HepG2 (cell line): Measurements from ENCODE around the gene NUAK2. TPM values are rescaled to one million over a fixed set of nuclear protein-coding genes. Genes with fewer than 3 reads are reported as not detected.
A peak's percentile ranks its signal among the peaks of the same experiment; 100 is the strongest.

ENCODE experiments used
- ARNTL ChIP-seq: sonication (generic); formaldehyde crosslinking; IDR thresholded peaks from 2 replicates; pipeline ENCODE4 v1.4.0; 2020; ENCODE audit warnings: mild to moderate bottlenecking, missing genetic modification reagents
- DPF2 ChIP-seq: sonication (generic); formaldehyde crosslinking; IDR thresholded peaks from 2 replicates; pipeline ENCODE4 v1.4.0; 2020; ENCODE audit warnings: mild to moderate bottlenecking, low read depth, missing genetic modification reagents, borderline replicate concordance
- EED ChIP-seq: sonication (generic); formaldehyde crosslinking; IDR thresholded peaks from 2 replicates; pipeline ENCODE4 v1.5.0; 2020; ENCODE audit warnings: mild to moderate bottlenecking, missing genetic modification reagents
- ETV6 ChIP-seq: sonication (generic); formaldehyde crosslinking; conservative IDR thresholded peaks from 2 replicates; pipeline ENCODE4 v1.4.0; 2020; ENCODE audit warnings: missing genetic modification reagents
- HDAC1 ChIP-seq: sonication (generic); formaldehyde crosslinking; IDR thresholded peaks from 2 replicates; pipeline ENCODE4 v1.5.1; 2020; ENCODE audit warnings: mild to moderate bottlenecking, missing genetic modification reagents
- HES4 ChIP-seq: sonication (generic); formaldehyde crosslinking; IDR thresholded peaks from 2 replicates; pipeline ENCODE4 v1.9.0; 2021; ENCODE audit warnings: mild to moderate bottlenecking, missing genetic modification reagents, borderline replicate concordance
- MEIS2 ChIP-seq: sonication (generic); formaldehyde crosslinking; IDR thresholded peaks from 2 replicates; pipeline ENCODE4 v1.9.0; 2021; ENCODE audit warnings: mild to moderate bottlenecking, missing genetic modification reagents
- MLLT10 ChIP-seq: sonication (generic); formaldehyde crosslinking; IDR thresholded peaks from 2 replicates; pipeline ENCODE4 v1.4.0; 2020; ENCODE audit warnings: missing genetic modification reagents
- NCOA1 ChIP-seq: sonication (generic); formaldehyde crosslinking; IDR thresholded peaks from 2 replicates; pipeline ENCODE4 v1.9.0; 2021; ENCODE audit warnings: missing genetic modification reagents
- NONO ChIP-seq, 2 experiments: fragments of 450-650 bp in 1 of 2; sonication (generic) in 1 of 2; formaldehyde crosslinking in 1 of 2; IDR thresholded peaks in 1 of 2; conservative IDR thresholded peaks in 1 of 2; 2 replicates each; pipeline versions ENCODE4 v1.6.1 to v1.8.0; 2017 to 2022; ENCODE audit warnings: mild to moderate bottlenecking in 1 of 2, missing genetic modification reagents in 1 of 2, moderate library complexity in 1 of 2
- RAD21 ChIP-seq: fragments of 450-650 bp; formaldehyde crosslinking; IDR thresholded peaks from 2 replicates; pipeline ENCODE4 v1.5.0; 2020; ENCODE audit warnings: mild to moderate bottlenecking
- RARG ChIP-seq: sonication (generic); formaldehyde crosslinking; IDR thresholded peaks from 2 replicates; pipeline ENCODE4 v1.4.0; 2020; ENCODE audit warnings: low read depth, mild to moderate bottlenecking, missing genetic modification reagents
- RFXANK ChIP-seq: IDR thresholded peaks from 2 replicates; pipeline ENCODE4 v1.6.1; 2016
- SP4 ChIP-seq: sonication (generic); formaldehyde crosslinking; IDR thresholded peaks from 2 replicates; pipeline ENCODE4 v1.8.1; 2023; ENCODE audit warnings: mild to moderate bottlenecking, missing genetic modification reagents
- TAF15 ChIP-seq: fragments of 200-400 bp; formaldehyde crosslinking; IDR thresholded peaks from one replicate; pipeline ENCODE4 v1.6.1; 2018; ENCODE audit warnings: mild to moderate bottlenecking, low read depth, low read length; ENCODE audit not compliant: poor library complexity, severe bottlenecking
- TBX2 ChIP-seq: sonication (generic); formaldehyde crosslinking; IDR thresholded peaks from 2 replicates; pipeline ENCODE4 v1.5.0; 2020; ENCODE audit warnings: missing genetic modification reagents, mild to moderate bottlenecking, borderline replicate concordance
- WIZ ChIP-seq: sonication (generic); formaldehyde crosslinking; IDR thresholded peaks from 2 replicates; pipeline ENCODE4 v1.5.1; 2020; ENCODE audit warnings: mild to moderate bottlenecking, missing genetic modification reagents
- YEATS4 ChIP-seq: sonication (generic); formaldehyde crosslinking; IDR thresholded peaks from 2 replicates; pipeline ENCODE4 v1.4.0; 2020; ENCODE audit warnings: missing genetic modification reagents, borderline replicate concordance
- ZFP90 ChIP-seq: sonication (generic); formaldehyde crosslinking; IDR thresholded peaks from 2 replicates; pipeline ENCODE4 v1.8.0; 2022; ENCODE audit warnings: missing genetic modification reagents, mild to moderate bottlenecking, inconsistent platforms, borderline replicate concordance
- ZMAT3 ChIP-seq: sonication (generic); formaldehyde crosslinking; conservative IDR thresholded peaks from 2 replicates; pipeline ENCODE4 v1.7.0; 2021; ENCODE audit warnings: missing genetic modification reagents
- ZMYM2 ChIP-seq: sonication (generic); formaldehyde crosslinking; IDR thresholded peaks from 2 replicates; pipeline ENCODE4 v1.8.0; 2022; ENCODE audit warnings: mild to moderate bottlenecking, missing genetic modification reagents
- ZNF484 ChIP-seq: sonication (generic); formaldehyde crosslinking; IDR thresholded peaks from 2 replicates; pipeline ENCODE4 v1.5.1; 2020; ENCODE audit warnings: mild to moderate bottlenecking, low read depth, missing genetic modification reagents, borderline replicate concordance
- ZNF547 ChIP-seq: sonication (generic); formaldehyde crosslinking; IDR thresholded peaks from 2 replicates; pipeline ENCODE4 v1.5.1; 2020; ENCODE audit warnings: mild to moderate bottlenecking, missing genetic modification reagents
- ZNF598 ChIP-seq: sonication (generic); formaldehyde crosslinking; IDR thresholded peaks from 2 replicates; pipeline ENCODE4 v1.5.1; 2020; ENCODE audit warnings: mild to moderate bottlenecking, missing genetic modification reagents, borderline replicate concordance
- ZNF672 ChIP-seq: sonication (generic); formaldehyde crosslinking; IDR thresholded peaks from 2 replicates; pipeline ENCODE4 v1.8.1; 2022; ENCODE audit warnings: missing genetic modification reagents
- ZNF749 ChIP-seq: sonication (generic); formaldehyde crosslinking; IDR thresholded peaks from 2 replicates; pipeline ENCODE4 v1.8.0; 2022; ENCODE audit warnings: mild to moderate bottlenecking, missing genetic modification reagents, moderate library complexity, borderline replicate concordance
- polyA plus RNA-seq, 8 experiments: library from polyadenylated mRNA; depleted of rRNA in 3 of 8; stranded (reverse) in 7 of 8; unstranded in 1 of 8; fragments of >200 nt; fragmentation: Illumina TruSeq in 4 of 8; extraction: Trizol in 4 of 8; gene quantifications; 2 replicates each; pipeline versions ENCODE4 v1.2.1 to v1.2.3, GENCODE V29; 2011 to 2016; ENCODE audit warnings: low read depth in 4 of 8, missing spikeins in 1 of 8, mixed read lengths in 1 of 8; ENCODE audit not compliant: insufficient read depth in 1 of 8
- total RNA-seq, 5 experiments: library from RNA; depleted of rRNA; stranded (reverse); fragments of >200 nt; fragmentation: Illumina TruSeq; extraction: Trizol; gene quantifications; 2 replicates each; pipeline ENCODE4 v1.2.3, GENCODE V29; 2016; ENCODE audit warnings: low read depth in 1 of 5
- TF ChIP-seq, protein P1 (sequence below): sonication (generic); formaldehyde crosslinking; conservative IDR thresholded peaks from 2 replicates; pipeline ENCODE4 v1.8.0; 2022; ENCODE audit warnings: mild to moderate bottlenecking, moderate library complexity, missing genetic modification reagents
- TF ChIP-seq, protein P2 (sequence below): sonication (generic); formaldehyde crosslinking; IDR thresholded peaks from 2 replicates; pipeline ENCODE4 v1.4.0; 2020; ENCODE audit warnings: mild to moderate bottlenecking, low read depth, missing genetic modification reagents

The NUAK2 gene
- total and polyA plus RNA-seq, 2 of the 13 experiments (the other 11 are each of a cell fraction or from before 2014, with no cell fraction given) = 0.75 to 1.1 TPM

DNA sequence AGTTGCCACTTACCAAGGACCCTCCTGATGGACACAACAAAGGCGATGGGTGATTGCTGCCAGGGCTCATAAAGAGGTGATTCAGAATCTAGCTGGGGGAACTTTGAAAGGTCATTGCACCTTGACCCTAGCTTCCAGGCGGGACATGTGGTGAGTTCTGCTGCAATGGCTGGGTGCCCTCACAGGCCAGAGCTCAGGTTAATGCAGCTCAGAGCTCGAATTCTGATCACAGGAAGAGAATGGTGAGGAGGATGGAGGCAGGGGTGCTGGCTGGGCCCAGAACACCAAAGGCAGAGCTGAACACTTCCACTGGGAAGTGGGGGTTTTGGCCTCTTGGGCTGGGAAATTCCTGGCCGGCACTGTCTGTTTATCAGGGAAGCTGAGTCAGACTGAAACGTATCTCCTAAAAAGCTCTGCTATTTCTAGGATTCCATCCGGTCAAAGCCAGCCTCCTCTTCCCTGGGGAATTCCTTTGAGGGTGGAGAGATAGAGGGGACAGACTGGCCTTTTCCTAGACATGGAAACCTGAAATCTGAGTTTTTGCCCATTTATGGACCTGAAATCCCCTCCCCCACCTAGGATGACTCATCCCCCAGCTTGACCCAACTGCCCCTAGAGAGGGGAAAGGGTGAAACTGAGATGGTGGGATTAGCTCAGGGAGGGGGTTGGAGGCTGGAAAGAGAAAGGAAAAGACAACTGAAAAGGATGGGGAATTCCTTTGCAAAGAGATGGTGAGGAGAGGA, 27.2 kb downstream of the NUAK2 start (continued):
- TF ChIP-seq ZFP90 (CRISPR knock-in tag) = no peak
- TF ChIP-seq, protein P1, sequence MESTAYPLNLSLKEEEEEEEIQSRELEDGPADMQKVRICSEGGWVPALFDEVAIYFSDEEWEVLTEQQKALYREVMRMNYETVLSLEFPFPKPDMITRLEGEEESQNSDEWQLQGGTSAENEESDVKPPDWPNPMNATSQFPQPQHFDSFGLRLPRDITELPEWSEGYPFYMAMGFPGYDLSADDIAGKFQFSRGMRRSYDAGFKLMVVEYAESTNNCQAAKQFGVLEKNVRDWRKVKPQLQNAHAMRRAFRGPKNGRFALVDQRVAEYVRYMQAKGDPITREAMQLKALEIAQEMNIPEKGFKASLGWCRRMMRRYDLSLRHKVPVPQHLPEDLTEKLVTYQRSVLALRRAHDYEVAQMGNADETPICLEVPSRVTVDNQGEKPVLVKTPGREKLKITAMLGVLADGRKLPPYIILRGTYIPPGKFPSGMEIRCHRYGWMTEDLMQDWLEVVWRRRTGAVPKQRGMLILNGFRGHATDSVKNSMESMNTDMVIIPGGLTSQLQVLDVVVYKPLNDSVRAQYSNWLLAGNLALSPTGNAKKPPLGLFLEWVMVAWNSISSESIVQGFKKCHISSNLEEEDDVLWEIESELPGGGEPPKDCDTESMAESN (CRISPR knock-in tag) = no peak; the same call in 1 of the 2 replicates
- TF ChIP-seq YEATS4 (CRISPR knock-in tag) = 0 out of 2 replicates have a peak, but pooled peaks have one; percentile 25
- TF ChIP-seq HDAC1 (CRISPR knock-in tag) = peak; percentile 51; the same call in 1 of the 2 replicates
- 0 out of 2 replicates have a peak, but pooled peaks have one; percentile 18 for TF ChIP-seq MEIS2 (CRISPR knock-in tag)
- no peak for TF ChIP-seq RARG
- TF ChIP-seq TAF15 = no peak
- TF ChIP-seq ZNF598 (CRISPR knock-in tag) = no peak
- no peak for TF ChIP-seq NCOA1
- peak; percentile 82 for TF ChIP-seq DPF2
- TF ChIP-seq ZNF672 (CRISPR knock-in tag) = no peak
- no peak; the same call in 1 of the 2 replicates for TF ChIP-seq RAD21 (CRISPR knock-in tag)
- TF ChIP-seq ZMYM2 (CRISPR knock-in tag) = no peak
- TF ChIP-seq ZNF749 (CRISPR knock-in tag) = no peak
- TF ChIP-seq WIZ (CRISPR knock-in tag) = no peak
- 0 out of 2 replicates have a peak, but pooled peaks have one; percentile 46 for TF ChIP-seq ARNTL (CRISPR knock-in tag)
- TF ChIP-seq ZMAT3 (CRISPR knock-in tag) = 0 out of 2 replicates have a peak, but pooled peaks have one; percentile 43
- no peak for TF ChIP-seq RFXANK (CRISPR knock-in tag)
- peak; percentile 60; the same call in 1 of the 2 replicates for TF ChIP-seq SP4 (CRISPR knock-in tag)
- TF ChIP-seq, protein P2, sequence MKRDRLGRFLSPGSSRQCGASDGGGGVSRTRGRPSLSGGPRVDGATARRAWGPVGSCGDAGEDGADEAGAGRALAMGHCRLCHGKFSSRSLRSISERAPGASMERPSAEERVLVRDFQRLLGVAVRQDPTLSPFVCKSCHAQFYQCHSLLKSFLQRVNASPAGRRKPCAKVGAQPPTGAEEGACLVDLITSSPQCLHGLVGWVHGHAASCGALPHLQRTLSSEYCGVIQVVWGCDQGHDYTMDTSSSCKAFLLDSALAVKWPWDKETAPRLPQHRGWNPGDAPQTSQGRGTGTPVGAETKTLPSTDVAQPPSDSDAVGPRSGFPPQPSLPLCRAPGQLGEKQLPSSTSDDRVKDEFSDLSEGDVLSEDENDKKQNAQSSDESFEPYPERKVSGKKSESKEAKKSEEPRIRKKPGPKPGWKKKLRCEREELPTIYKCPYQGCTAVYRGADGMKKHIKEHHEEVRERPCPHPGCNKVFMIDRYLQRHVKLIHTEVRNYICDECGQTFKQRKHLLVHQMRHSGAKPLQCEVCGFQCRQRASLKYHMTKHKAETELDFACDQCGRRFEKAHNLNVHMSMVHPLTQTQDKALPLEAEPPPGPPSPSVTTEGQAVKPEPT (CRISPR knock-in tag) = no peak
- TF ChIP-seq ZNF547 (CRISPR knock-in tag) = no peak; the same call in 1 of the 2 replicates
- TF ChIP-seq ETV6 (CRISPR knock-in tag) = peak; percentile 62; the same call in 1 of the 2 replicates
- no peak for TF ChIP-seq MLLT10 (CRISPR knock-in tag)
- peak; percentile 47; the same call in 1 of the 2 replicates for TF ChIP-seq TBX2 (CRISPR knock-in tag)
- TF ChIP-seq NONO (IDR thresholded peaks at IDR 0.05) = no peak
- TF ChIP-seq NONO (CRISPR knock-in tag; conservative IDR thresholded peaks at IDR 0.05) = peak; percentile 28; the same call in 1 of the 2 replicates
- no peak for TF ChIP-seq ZNF484 (CRISPR knock-in tag)
- no peak for TF ChIP-seq HES4 (CRISPR knock-in tag)
- no peak for TF ChIP-seq EED (CRISPR knock-in tag)
